GM12873 (cell line): ENCODE measurements around the gene MYO1D.

Source experiments
- CTCF ChIP-seq: IDR thresholded peaks from 2 replicates; pipeline ENCODE4 v1.5.1; 2012; ENCODE audit warnings: low read depth, mild to moderate bottlenecking, moderate library complexity, low read length, control low read depth; ENCODE audit not compliant: insufficient read depth; ENCODE audit errors: missing control alignments

MYO1D gene

GRCh38 chr17:32520737-32521404 is 356.1 kb downstream of the MYO1D start:
- no peak for TF ChIP-seq CTCF

- TF ChIP-seq CTCF = no peak
Measured at GRCh38 chr17:32520104-32520701, 356.7 kb downstream of the MYO1D start.

GRCh38 chr17:32519228-32520103 is 357.5 kb downstream of the MYO1D start:
- no peak for TF ChIP-seq CTCF

GRCh38 chr17:32518646-32519227 is 358.2 kb downstream of the MYO1D start:
- no peak for TF ChIP-seq CTCF

- no peak for TF ChIP-seq CTCF
Measured at GRCh38 chr17:32517982-32518381, 358.9 kb downstream of the MYO1D start.

GRCh38 chr17:32516940-32517701 is 359.8 kb downstream of the MYO1D start:
- TF ChIP-seq CTCF = no peak

- TF ChIP-seq CTCF = no peak
Measured at GRCh38 chr17:32516450-32516849, 360.5 kb downstream of the MYO1D start.
